ENCODE results near the gene CST4.
"Not testable (repeated sequence)": the region's sequence is repeated elsewhere in the genome, so short reads cannot be mapped to it uniquely, and the experiment has no call there.

Gene CST4

GRCh38 chr20:23700931-23701330 is 12.1 kb upstream of the CST4 start:
- no peak for DNase-seq (ENCODE audit: low read depth in 1 of 2, low spot score in 1 of 2)
- no peak for TF ChIP-seq JUND (IDR thresholded peaks at IDR 0.05; ENCODE audit: low read depth)
- in situ Hi-C loops (cut with HindIII; ENCODE audit: low pct_unique_long_range_greater_than_20kb, low sequenced_read_pairs), result no loop called here

GRCh38 chr20:23697947-23698346 is 9.1 kb upstream of the CST4 start:
- no peak for TF ChIP-seq JUND (IDR thresholded peaks at IDR 0.05; ENCODE audit: low read depth)
- in situ Hi-C loops (cut with HindIII; ENCODE audit: low pct_unique_long_range_greater_than_20kb, low sequenced_read_pairs), result no loop called here
- DNase-seq (ENCODE audit: low read depth in 1 of 2, low spot score in 1 of 2), result no peak

- DNase-seq (ENCODE audit: low read depth in 1 of 2, low spot score in 1 of 2); in situ Hi-C loops (cut with HindIII; ENCODE audit: low pct_unique_long_range_greater_than_20kb, low sequenced_read_pairs): not testable (repeated sequence)
Measured at GRCh38 chr20:23695068-23695395, 6.2 kb upstream of the CST4 start.

- not testable (repeated sequence) for DNase-seq (ENCODE audit: low read depth in 1 of 2, low spot score in 1 of 2)
Measured at GRCh38 chr20:23694178-23695067, 5.6 kb upstream of the CST4 start.

GRCh38 chr20:23692725-23693619 is 4.1 kb upstream of the CST4 start:
- in situ Hi-C loops (cut with HindIII; ENCODE audit: low pct_unique_long_range_greater_than_20kb, low sequenced_read_pairs); DNase-seq (ENCODE audit: low read depth in 1 of 2, low spot score in 1 of 2): not testable (repeated sequence)

More at GRCh38 chr20:23694178-23695067, 5.6 kb upstream of the CST4 start:
- in situ Hi-C loops (cut with HindIII; ENCODE audit: low pct_unique_long_range_greater_than_20kb, low sequenced_read_pairs), result not testable (repeated sequence)

- TF ChIP-seq JUND (IDR thresholded peaks at IDR 0.05; ENCODE audit: low read depth), result no peak
- no peak for DNase-seq (ENCODE audit: low read depth in 1 of 2, low spot score in 1 of 2)
- in situ Hi-C loops (cut with HindIII; ENCODE audit: low pct_unique_long_range_greater_than_20kb, low sequenced_read_pairs), result no loop called here
Measured at GRCh38 chr20:23691675-23692074, 2.8 kb upstream of the CST4 start.

GRCh38 chr20:23690581-23690980 is 1.7 kb upstream of the CST4 start:
- TF ChIP-seq JUND (IDR thresholded peaks at IDR 0.05; ENCODE audit: low read depth), result no peak
- in situ Hi-C loops (cut with HindIII; ENCODE audit: low pct_unique_long_range_greater_than_20kb, low sequenced_read_pairs), result no loop called here

GRCh38 chr20:23689399-23689690 is 507 bp upstream of the CST4 start:
- in situ Hi-C loops (cut with HindIII; ENCODE audit: low pct_unique_long_range_greater_than_20kb, low sequenced_read_pairs), result no loop called here
- no peak for TF ChIP-seq JUND (IDR thresholded peaks at IDR 0.05; ENCODE audit: low read depth)
- no peak for DNase-seq (ENCODE audit: low read depth in 1 of 2, low spot score in 1 of 2)

More at GRCh38 chr20:23690581-23690980, 1.7 kb upstream of the CST4 start:
- no peak for DNase-seq (ENCODE audit: low read depth in 1 of 2, low spot score in 1 of 2)

- TF ChIP-seq JUND (IDR thresholded peaks at IDR 0.05; ENCODE audit: low read depth), result no peak
- in situ Hi-C loops (cut with HindIII; ENCODE audit: low pct_unique_long_range_greater_than_20kb, low sequenced_read_pairs), result no loop called here
- no peak for DNase-seq (ENCODE audit: low read depth in 1 of 2, low spot score in 1 of 2)
Measured at GRCh38 chr20:23687986-23688385, 852 bp downstream of the CST4 start.

- in situ Hi-C loops (cut with HindIII; ENCODE audit: low pct_unique_long_range_greater_than_20kb, low sequenced_read_pairs), result no loop called here
- no peak for TF ChIP-seq JUND (IDR thresholded peaks at IDR 0.05; ENCODE audit: low read depth)
- peak in 1 of 2 experiments; percentile 27 for DNase-seq (ENCODE audit: low read depth in 1 of 2, low spot score in 1 of 2)
Measured at GRCh38 chr20:23686046-23686750, 2.6 kb downstream of the CST4 start.

- DNase-seq (ENCODE audit: low read depth in 1 of 2, low spot score in 1 of 2); in situ Hi-C loops (cut with HindIII; ENCODE audit: low pct_unique_long_range_greater_than_20kb, low sequenced_read_pairs): not testable (repeated sequence)
Measured at GRCh38 chr20:23685529-23685896, 3.3 kb downstream of the CST4 start.

GRCh38 chr20:23684261-23684660 is 4.6 kb downstream of the CST4 start:
- in situ Hi-C loops (cut with HindIII; ENCODE audit: low pct_unique_long_range_greater_than_20kb, low sequenced_read_pairs), result no loop called here
- no peak for TF ChIP-seq JUND (IDR thresholded peaks at IDR 0.05; ENCODE audit: low read depth)
- no peak for DNase-seq (ENCODE audit: low read depth in 1 of 2, low spot score in 1 of 2)

- in situ Hi-C loops (cut with HindIII; ENCODE audit: low pct_unique_long_range_greater_than_20kb, low sequenced_read_pairs), result no loop called here
- no peak for DNase-seq (ENCODE audit: low read depth in 1 of 2, low spot score in 1 of 2)
- TF ChIP-seq JUND (IDR thresholded peaks at IDR 0.05; ENCODE audit: low read depth), result no peak
Measured at GRCh38 chr20:23683807-23684206, 5.0 kb downstream of the CST4 start.
